ENCODE measurements around the gene DGAT2. TPM values are rescaled to one million over a fixed set of nuclear protein-coding genes. Genes with fewer than 3 reads are reported as not detected.

The DGAT2 gene
- polyA plus RNA-seq, 4 donors: 3.4 to 5.2 (median 3.7) TPM

GRCh38 chr11:75816561-75817239 is 48.1 kb downstream of the DGAT2 start:
- DNase-seq (ENCODE audit: low read depth in 4 of 4, low spot score in 2 of 4): no peak

GRCh38 chr11:75820645-75821044 is 52.1 kb downstream of the DGAT2 start:
- DNase-seq (ENCODE audit: low read depth in 4 of 4, low spot score in 2 of 4): no peak

- DNase-seq (ENCODE audit: low read depth in 4 of 4, low spot score in 2 of 4): no peak
Observed at GRCh38 chr11:75821202-75821601, 52.6 kb downstream of the DGAT2 start.

GRCh38 chr11:75822541-75822940 is 54.0 kb downstream of the DGAT2 start:
- no peak for DNase-seq (ENCODE audit: low read depth in 4 of 4, low spot score in 2 of 4)

GRCh38 chr11:75823415-75823814 is 54.8 kb downstream of the DGAT2 start:
- DNase-seq (ENCODE audit: low read depth in 4 of 4, low spot score in 2 of 4): no peak

GRCh38 chr11:75823946-75824345 is 55.4 kb downstream of the DGAT2 start:
- no peak for DNase-seq (ENCODE audit: low read depth in 4 of 4, low spot score in 2 of 4)

GRCh38 chr11:75826461-75827230 is 58.1 kb downstream of the DGAT2 start:
- DNase-seq (ENCODE audit: low read depth in 4 of 4, low spot score in 2 of 4): no peak

- no peak for DNase-seq (ENCODE audit: low read depth in 4 of 4, low spot score in 2 of 4)
Observed at GRCh38 chr11:75827562-75827961, 59.0 kb downstream of the DGAT2 start.

GRCh38 chr11:75831915-75832502 is 63.4 kb downstream of the DGAT2 start:
- no peak for DNase-seq (ENCODE audit: low read depth in 4 of 4, low spot score in 2 of 4)

- no peak for DNase-seq (ENCODE audit: low read depth in 4 of 4, low spot score in 2 of 4)
Observed at GRCh38 chr11:75834728-75835127, 66.2 kb downstream of the DGAT2 start.

GRCh38 chr11:75836417-75836816 is 67.8 kb downstream of the DGAT2 start:
- DNase-seq (ENCODE audit: low read depth in 4 of 4, low spot score in 2 of 4): no peak

- DNase-seq (ENCODE audit: low read depth in 4 of 4, low spot score in 2 of 4): no peak
Observed at GRCh38 chr11:75839851-75840250, 71.3 kb downstream of the DGAT2 start.

GRCh38 chr11:75840522-75840921 is 71.9 kb downstream of the DGAT2 start:
- no peak for DNase-seq (ENCODE audit: low read depth in 4 of 4, low spot score in 2 of 4)

- DNase-seq (ENCODE audit: low read depth in 4 of 4, low spot score in 2 of 4): no peak
Observed at GRCh38 chr11:75841739-75842138, 73.2 kb downstream of the DGAT2 start.

- DNase-seq (ENCODE audit: low read depth in 4 of 4, low spot score in 2 of 4): no peak
Observed at GRCh38 chr11:75845324-75845723, 76.7 kb downstream of the DGAT2 start.

- no peak for DNase-seq (ENCODE audit: low read depth in 4 of 4, low spot score in 2 of 4)
Observed at GRCh38 chr11:75849894-75850293, 81.3 kb downstream of the DGAT2 start.

- DNase-seq (ENCODE audit: low read depth in 4 of 4, low spot score in 2 of 4): no peak
Observed at GRCh38 chr11:75850787-75851186, 82.2 kb downstream of the DGAT2 start.

Other genes with a start within 250 kb of the DGAT2 start
- 10 to 100 TPM in 2 of 4 donors, 1 to 10 TPM in 2; 6.7 to 17.4 (median 11.8) TPM for gene GDPD5, start 242.8 kb upstream of the DGAT2 start, polyA plus RNA-seq (ENCODE audit: insufficient read length in 4 of 4)
- gene SERPINH1, start 206.5 kb upstream of the DGAT2 start, polyA plus RNA-seq (ENCODE audit: insufficient read length in 4 of 4): 100 to 1,000 TPM; 306 to 442 (median 334) TPM
- gene MAP6, start 99.7 kb upstream of the DGAT2 start, polyA plus RNA-seq (ENCODE audit: insufficient read length in 4 of 4): 10 to 100 TPM in 1 of 4 donors, 1 to 10 TPM in 3; 7.9 to 11.6 (median 9.5) TPM
- 1 to 10 TPM in 3 of 4 donors, under 1 TPM in 1; 0.60 to 1.6 (median 1.2) TPM for gene MOGAT2, start 50.9 kb upstream of the DGAT2 start, polyA plus RNA-seq (ENCODE audit: insufficient read length in 4 of 4)
- gene UVRAG, start 46.4 kb downstream of the DGAT2 start, polyA plus RNA-seq (ENCODE audit: insufficient read length in 4 of 4): 10 to 100 TPM; 15.0 to 21.5 (median 16.4) TPM